KMS-11 (cell line): ENCODE data around the gene NMUR1.

ENCODE experiments used
- H2AFZ ChIP-seq: fragments of 200-600 bp; sonication (generic); 2 replicates; pipeline ENCODE4 v1.6.1; 2016; ENCODE audit warnings: antibody characterized with exemption, mixed run types, low read depth
- H3K27ac ChIP-seq: fragments of 200-600 bp; sonication (generic); 2 replicates; pipeline ENCODE4 v1.6.1; 2016; ENCODE audit warnings: mild to moderate bottlenecking, mixed run types
- H3K27me3 ChIP-seq: fragments of 200-600 bp; sonication (generic); 2 replicates; pipeline ENCODE4 v1.6.1; 2017; ENCODE audit warnings: mild to moderate bottlenecking, low read depth, mixed run types, moderate library complexity; ENCODE audit not compliant: insufficient read depth
- H3K36me3 ChIP-seq: fragments of 200-600 bp; sonication (generic); 2 replicates; pipeline ENCODE4 v1.6.1; 2017; ENCODE audit warnings: mild to moderate bottlenecking, mixed run types; ENCODE audit not compliant: insufficient read depth
- H3K4me1 ChIP-seq: fragments of 200-600 bp; sonication (generic); 2 replicates; pipeline ENCODE4 v1.6.1; 2016; ENCODE audit warnings: mild to moderate bottlenecking, low read depth, mixed run types; ENCODE audit not compliant: poor library complexity, severe bottlenecking
- H3K4me2 ChIP-seq: fragments of 200-600 bp; sonication (generic); 2 replicates; pipeline ENCODE4 v1.7.0; 2016; ENCODE audit warnings: mild to moderate bottlenecking, mixed run types
- H3K4me3 ChIP-seq: fragments of 200-600 bp; sonication (generic); IDR thresholded peaks from 2 replicates; pipeline ENCODE4 v1.6.1; 2017; ENCODE audit warnings: low read depth, low read length, mixed read lengths; ENCODE audit not compliant: insufficient read depth
- H3K79me2 ChIP-seq: fragments of 200-600 bp; sonication (generic); 2 replicates; pipeline ENCODE4 v1.6.1; 2016; ENCODE audit warnings: low read depth, mixed run types; ENCODE audit not compliant: insufficient read depth
- H3K9ac ChIP-seq: fragments of 200-600 bp; sonication (generic); 2 replicates; pipeline ENCODE4 v1.6.1; 2016; ENCODE audit warnings: mild to moderate bottlenecking, mixed run types
- H4K20me1 ChIP-seq: fragments of 200-600 bp; sonication (generic); 2 replicates; pipeline ENCODE4 v1.6.1; 2016; ENCODE audit warnings: mild to moderate bottlenecking, mixed run types; ENCODE audit not compliant: insufficient read depth
- TF ChIP-seq, protein P1 (sequence below): fragments of 200-600 bp; sonication (generic); conservative IDR thresholded peaks from 2 replicates; pipeline ENCODE4 v1.6.1; 2017; ENCODE audit warnings: low read depth, mild to moderate bottlenecking, antibody characterized with exemption, low read length, moderate library complexity, mixed read lengths

Gene NMUR1

GRCh38 chr2:231521443-231521842 is 8.8 kb downstream of the NMUR1 start:
- Histone ChIP-seq H2AFZ (no peak overlapping the region), H3K36me3 (no peaks in the 10 kb centered on the region)
- TF ChIP-seq, protein P1, sequence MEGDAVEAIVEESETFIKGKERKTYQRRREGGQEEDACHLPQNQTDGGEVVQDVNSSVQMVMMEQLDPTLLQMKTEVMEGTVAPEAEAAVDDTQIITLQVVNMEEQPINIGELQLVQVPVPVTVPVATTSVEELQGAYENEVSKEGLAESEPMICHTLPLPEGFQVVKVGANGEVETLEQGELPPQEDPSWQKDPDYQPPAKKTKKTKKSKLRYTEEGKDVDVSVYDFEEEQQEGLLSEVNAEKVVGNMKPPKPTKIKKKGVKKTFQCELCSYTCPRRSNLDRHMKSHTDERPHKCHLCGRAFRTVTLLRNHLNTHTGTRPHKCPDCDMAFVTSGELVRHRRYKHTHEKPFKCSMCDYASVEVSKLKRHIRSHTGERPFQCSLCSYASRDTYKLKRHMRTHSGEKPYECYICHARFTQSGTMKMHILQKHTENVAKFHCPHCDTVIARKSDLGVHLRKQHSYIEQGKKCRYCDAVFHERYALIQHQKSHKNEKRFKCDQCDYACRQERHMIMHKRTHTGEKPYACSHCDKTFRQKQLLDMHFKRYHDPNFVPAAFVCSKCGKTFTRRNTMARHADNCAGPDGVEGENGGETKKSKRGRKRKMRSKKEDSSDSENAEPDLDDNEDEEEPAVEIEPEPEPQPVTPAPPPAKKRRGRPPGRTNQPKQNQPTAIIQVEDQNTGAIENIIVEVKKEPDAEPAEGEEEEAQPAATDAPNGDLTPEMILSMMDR = no peak

DNA sequence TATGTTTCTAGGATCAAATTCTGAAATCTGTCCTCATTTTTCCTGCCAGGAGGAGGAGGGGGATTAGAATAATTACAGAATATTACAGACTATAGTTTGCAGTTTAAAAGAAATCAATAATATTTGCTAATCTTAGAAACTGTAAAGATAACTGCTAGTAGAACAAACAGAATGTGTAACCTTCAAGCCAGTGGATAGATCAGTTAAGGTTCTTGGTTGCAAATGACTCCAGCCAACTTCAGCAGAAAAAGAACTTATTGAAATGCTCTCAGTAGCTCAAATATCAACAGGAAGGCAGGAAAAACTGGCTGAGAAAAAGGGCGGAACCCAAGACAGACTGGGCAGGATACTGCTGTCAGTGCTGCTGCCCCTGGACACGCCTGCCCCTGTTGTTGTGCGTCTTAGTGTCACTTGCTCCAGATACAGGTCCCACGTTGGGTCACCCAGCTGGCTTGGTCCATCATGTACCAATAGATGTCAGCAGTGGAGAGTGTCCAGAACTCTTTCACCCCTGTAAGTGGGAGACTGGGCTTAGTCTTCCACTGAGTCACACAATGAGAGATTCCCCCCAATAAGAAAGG is 10.2 kb downstream of the NMUR1 start:
- Histone ChIP-seq H3K4me1 (no peaks in the 10 kb centered on the region), H2AFZ (no peak overlapping the region), H3K27ac (no peak overlapping the region), H3K4me3 (no peak overlapping the region), H4K20me1 (no peaks in the 10 kb centered on the region), H3K36me3 (no peaks in the 10 kb centered on the region), H3K27me3 (no peaks in the 10 kb centered on the region), H3K79me2 (no peaks in the 10 kb centered on the region), H3K4me2 (no peak overlapping the region), H3K9ac (no peak overlapping the region)
- TF ChIP-seq, protein P1 = no peak

More at GRCh38 chr2:231521443-231521842, 8.8 kb downstream of the NMUR1 start:
- H3K27ac ChIP-seq = no peak overlapping the region
- H3K4me3 ChIP-seq = no peak overlapping the region
- no peaks in the 10 kb centered on the region for H3K79me2 ChIP-seq
- no peaks in the 10 kb centered on the region for H4K20me1 ChIP-seq
- H3K27me3 ChIP-seq = no peaks in the 10 kb centered on the region
- no peak overlapping the region for H3K4me2 ChIP-seq
- no peak overlapping the region for H3K9ac ChIP-seq
- H3K4me1 ChIP-seq = no peaks in the 10 kb centered on the region

- peaks cover 2% of the 10 kb centered on the region for H3K4me1 ChIP-seq
- no peaks in the 10 kb centered on the region for H3K36me3 ChIP-seq
- H3K4me2 ChIP-seq = no peak overlapping the region
- no peak overlapping the region for H3K9ac ChIP-seq
- H2AFZ ChIP-seq = no peak overlapping the region
- no peak overlapping the region for H3K4me3 ChIP-seq
- H3K79me2 ChIP-seq = no peaks in the 10 kb centered on the region
- TF ChIP-seq, protein P1 = no peak
- H3K27ac ChIP-seq = no peak overlapping the region
- H4K20me1 ChIP-seq = no peaks in the 10 kb centered on the region
- H3K27me3 ChIP-seq = no peaks in the 10 kb centered on the region
These were observed 11.5 kb downstream of the NMUR1 start for GRCh38 chr2:231518771-231519170.

DNA sequence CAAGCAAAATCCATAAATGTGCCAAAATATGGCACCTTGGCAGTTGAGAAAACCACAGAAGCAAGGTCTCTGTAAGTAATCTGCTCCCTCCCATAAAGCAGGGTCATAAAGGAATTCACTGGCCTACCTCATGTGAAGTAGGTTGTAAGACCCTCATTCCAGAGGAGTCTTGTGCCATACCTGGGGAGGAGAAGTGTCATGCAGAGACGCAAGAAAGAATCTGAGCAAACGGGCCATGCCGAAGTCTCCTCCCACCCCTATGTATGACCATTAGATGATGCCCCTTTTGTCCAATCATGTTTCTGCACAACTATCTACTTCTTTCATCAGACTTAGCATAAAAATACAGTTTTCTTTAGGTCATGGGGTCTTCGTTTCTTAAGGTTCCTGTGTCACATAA is 14.6 kb downstream of the NMUR1 start:
- H2AFZ ChIP-seq = no peak overlapping the region
- no peaks in the 10 kb centered on the region for H3K79me2 ChIP-seq
- no peak overlapping the region for H3K9ac ChIP-seq
- H3K4me1 ChIP-seq = peaks cover 7% of the 10 kb centered on the region
- TF ChIP-seq, protein P1 = no peak
- H3K27me3 ChIP-seq = no peaks in the 10 kb centered on the region
- no peak overlapping the region for H3K4me2 ChIP-seq
- H4K20me1 ChIP-seq = no peaks in the 10 kb centered on the region
- H3K4me3 ChIP-seq = no peak overlapping the region
- H3K36me3 ChIP-seq = no peaks in the 10 kb centered on the region
- no peak overlapping the region for H3K27ac ChIP-seq
